ENCODE measurements around the gene MYO15A. TPM values are rescaled to one million over a fixed set of nuclear protein-coding genes. Genes with fewer than 3 reads are reported as not detected.

The MYO15A gene
- polyA plus RNA-seq, 1 donor = 3.9 TPM

DNA sequence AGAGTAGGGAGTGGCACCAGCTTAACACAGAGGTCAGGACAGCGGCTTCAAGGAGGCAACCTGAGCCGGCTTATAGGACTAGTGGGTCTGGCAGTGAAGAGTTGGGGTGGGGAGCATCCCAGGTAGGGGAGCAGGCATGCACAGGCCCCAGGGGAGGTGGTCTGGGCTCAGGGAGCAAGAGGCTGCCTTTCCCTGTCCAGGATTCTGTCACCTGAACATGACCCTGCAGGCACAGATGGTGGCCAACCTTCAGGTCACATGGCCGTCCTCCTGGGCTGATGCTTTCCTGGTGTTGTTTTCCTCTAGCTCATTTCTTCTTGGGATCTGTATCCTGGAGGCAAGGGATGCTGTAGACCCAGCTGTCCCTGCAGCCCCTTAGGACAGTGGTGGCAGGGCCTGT lies 3.5 kb upstream of the MYO15A start:
- DNase-seq = no peak

DNA sequence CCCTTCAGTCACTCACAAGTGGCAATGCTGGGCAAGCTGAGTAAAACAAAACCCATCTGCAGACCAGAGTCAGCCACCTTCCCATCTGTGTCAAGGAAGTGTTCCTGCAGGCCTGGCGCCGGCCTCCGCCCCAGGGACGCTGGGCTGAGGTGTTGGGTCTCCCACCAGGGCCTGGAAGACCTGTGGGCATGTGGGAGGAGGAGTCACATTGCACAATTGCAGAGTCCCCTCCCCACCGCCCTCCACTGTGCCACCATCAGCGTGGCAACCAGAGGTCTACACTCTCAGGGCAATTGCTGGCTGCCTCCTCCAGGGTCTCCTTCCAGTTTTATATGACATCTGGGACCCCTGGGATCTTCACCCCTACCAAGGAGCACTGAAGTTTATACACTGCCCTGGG lies 3.0 kb upstream of the MYO15A start:
- DNase-seq = no peak

DNA sequence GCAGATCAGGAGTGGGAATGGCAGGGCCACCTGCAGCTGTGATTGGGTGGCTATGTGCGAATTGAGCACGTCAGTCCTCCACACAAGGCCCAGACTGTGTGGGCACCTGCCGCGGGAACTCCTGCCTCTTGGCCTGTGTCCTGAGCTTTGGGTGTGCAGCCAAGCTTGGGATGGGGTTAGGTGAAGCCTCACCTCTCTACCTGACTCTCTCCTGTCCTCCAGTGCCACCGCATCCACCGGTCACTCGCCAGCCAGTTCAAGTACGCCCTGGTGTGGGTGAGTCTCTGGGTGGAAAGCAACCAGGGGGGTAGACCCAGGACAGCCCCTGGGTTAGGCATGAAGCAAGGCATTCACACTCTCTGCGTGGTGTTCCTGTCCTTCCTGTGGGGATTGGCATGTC lies 2.3 kb upstream of the MYO15A start:
- no peak for DNase-seq

DNA sequence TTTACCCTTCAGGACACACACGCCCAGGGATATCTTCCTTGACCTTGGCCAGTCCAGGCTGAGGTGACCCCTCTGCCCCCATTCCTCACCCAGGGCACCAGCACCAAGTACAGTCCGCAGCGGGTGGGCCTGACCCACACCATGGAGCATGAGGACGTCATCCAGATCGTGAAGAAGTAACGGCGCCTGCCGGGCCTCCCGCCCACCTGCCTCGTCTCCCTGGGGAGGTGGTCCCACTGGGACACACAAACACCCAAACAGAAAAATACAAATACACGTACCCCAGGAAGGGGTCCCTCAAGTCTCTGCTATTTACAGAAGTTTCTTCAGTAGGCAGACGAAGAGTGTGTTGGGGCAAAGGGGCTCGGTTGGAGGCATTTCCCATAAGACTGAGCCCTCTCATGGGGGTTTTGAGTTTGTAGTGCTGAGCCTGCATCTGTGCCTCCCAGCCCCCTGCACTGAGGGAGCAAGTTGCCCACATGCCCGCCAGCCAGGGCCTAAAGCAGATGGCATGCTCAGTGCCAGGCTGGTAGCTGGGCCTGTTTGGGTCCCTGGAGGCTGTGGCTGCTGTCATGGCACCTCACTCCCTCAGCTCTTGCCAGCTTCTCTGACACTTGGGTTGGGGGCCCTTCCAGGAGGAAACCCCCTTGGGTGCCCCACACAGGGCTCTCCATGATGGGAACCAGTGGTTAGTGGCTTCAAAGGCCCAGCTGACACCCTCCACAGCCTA lies 1.3 kb upstream of the MYO15A start:
- DNase-seq = no peak

DNA sequence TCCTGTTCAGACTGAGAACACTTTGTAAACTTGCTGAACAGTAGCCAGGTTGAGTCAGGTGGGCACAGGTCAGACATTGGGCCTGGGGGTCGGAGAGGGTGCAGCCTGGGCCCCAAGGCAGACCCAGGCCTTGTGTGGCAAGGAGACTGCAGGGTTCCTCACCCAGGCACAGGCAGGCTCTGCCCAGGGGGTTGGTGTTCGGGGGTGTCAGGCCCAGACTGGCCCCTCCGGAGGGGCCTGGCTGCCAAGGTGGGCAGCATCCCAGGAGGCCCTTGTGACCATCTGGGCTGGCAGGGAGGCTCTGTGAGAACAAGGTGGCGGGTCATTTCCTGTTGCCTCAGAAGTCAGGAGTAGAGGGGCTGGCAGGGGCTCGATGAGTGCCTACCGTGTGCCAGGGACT lies 585 bp upstream of the MYO15A start:
- no peak for DNase-seq

DNA sequence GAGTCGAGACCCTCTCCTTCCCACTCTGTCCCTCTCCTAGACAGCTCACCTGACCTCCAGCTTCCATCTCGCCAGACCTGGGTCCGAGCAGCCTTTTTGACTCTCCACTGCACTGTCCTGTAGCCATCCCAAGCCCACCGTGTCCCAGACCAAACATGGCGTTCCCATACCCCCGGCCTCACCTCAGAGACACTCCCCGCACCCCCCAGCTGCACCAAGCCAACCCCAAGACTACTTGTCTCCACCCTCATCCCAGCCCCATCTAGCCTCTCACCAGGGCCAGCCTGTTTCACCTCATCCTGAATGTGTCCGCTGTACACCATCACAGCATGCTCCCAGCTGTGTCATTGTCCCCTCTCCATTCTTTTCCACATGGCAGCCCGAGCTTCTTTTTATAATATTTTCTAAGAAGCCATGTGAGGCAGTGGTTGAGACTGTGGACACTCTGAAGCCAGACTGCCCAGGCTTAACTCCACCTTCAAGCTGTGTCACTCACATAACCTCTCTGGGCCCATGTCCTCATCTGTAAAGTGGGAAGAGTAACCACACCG lies 1.5 kb downstream of the MYO15A start:
- no peak for DNase-seq

DNA sequence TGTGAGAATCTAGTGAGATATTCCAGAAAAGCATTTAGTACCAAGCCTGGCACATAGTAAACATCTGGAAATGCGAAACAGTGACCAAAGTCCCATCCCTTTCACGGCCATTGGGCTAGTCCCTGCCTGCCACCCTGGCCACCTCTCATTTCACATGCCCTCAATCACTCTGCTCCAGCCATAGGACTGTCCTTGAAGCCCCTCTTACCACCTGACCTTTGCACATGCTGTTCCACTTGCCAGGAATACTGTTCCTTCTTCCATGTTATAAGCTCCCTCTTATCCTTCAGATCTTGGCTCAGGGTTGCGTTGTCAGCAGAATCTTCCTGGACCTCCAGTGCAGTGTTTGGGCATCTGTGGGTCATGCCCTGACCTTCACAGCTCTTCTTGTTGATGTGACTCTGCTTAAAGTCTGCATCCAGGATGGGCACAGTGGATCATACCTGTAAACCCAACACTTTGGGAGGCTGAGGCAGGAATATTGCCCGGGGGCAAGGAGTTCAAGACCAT lies 2.1 kb downstream of the MYO15A start:
- DNase-seq = no peak

DNA sequence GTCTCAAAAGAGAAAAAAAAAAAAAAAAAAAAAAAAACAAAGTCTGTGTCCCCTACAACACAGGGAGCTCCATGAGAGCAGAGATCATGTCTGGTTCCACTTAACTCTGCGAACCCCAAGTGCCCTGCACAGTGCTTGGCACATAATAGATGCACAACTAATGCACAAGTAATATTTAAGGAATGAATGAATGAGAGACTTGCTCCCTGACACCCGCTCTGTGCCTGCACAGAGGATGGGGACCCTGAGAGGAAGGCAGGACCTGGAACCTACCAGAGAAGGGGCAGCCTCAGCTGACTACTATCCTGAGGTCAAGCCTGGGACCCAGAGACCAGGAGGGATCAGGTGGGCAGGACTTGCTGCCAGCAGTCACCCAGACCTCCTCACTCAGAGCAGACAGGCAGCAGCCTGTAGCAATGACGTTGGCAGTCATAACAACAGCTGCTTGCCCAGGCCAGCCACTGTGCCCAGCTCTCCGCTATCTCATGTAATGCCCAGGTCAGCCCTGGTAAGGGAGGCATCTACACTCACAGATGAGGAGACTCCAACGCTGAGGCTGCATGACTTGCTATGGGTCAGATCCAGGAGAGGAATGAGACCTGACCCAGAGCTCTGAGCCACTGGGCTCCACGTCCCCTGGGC lies 2.9 kb downstream of the MYO15A start:
- DNase-seq = no peak

DNA sequence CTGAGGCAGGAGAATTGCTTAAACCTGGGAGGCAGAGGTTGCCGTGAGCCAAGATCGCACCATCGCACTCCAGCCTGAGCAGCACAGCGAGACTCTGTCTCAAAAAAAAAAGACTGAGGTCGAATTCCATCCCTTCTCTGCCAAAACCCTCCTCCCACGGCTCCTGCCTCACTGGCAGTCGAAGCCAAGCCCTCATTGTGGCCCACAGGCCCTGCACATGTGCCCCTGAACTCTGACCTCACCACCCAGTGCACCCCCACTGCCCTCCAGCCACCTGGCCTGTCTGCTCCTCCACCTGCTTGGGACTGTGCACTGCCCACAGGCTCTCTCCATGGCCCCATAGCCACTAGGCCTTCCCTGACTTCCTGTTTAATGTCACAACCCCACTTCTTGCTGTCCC lies 7.0 kb downstream of the MYO15A start:
- no peak for DNase-seq

DNA sequence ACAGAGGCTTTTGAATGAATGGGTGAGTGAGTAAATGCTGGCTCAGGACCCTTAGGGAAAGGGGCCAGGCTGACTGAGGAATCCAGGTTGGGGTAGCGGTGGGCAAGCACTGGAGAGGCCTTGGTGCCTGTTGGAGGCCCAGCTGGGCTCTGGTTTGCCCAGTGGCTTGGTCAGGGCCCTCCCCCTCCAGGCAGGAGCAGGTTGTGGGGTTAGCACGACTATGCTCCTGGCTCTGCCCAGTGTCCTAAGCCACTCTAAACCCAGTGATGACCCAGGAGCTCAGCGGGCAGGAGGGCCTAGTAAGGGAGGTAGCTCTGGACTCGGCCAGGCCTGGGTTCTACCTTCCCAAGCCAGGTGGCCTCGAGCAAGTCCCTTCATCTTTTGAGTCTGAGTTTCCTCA lies 7.5 kb downstream of the MYO15A start:
- no peak for DNase-seq

DNA sequence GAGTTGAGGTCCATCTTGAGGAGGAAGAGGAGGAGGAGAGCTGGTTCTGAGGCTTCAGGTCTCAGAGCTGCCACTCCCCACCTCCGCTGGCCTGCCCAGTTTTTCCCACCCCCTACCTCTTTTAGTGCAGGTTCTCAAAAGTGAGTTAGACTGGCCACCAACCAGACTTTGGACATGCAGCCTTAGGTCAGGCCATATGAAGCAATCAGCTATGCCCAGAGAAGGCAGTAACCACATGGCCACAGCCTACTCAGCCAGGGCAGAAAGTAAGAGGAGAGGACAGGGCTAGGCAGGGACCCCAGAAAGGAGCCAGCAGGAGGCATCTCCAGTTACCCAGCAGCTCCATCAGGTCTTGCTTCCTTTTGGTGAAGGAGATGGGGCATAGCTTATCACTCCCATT lies 9.0 kb downstream of the MYO15A start:
- no peak for DNase-seq

DNA sequence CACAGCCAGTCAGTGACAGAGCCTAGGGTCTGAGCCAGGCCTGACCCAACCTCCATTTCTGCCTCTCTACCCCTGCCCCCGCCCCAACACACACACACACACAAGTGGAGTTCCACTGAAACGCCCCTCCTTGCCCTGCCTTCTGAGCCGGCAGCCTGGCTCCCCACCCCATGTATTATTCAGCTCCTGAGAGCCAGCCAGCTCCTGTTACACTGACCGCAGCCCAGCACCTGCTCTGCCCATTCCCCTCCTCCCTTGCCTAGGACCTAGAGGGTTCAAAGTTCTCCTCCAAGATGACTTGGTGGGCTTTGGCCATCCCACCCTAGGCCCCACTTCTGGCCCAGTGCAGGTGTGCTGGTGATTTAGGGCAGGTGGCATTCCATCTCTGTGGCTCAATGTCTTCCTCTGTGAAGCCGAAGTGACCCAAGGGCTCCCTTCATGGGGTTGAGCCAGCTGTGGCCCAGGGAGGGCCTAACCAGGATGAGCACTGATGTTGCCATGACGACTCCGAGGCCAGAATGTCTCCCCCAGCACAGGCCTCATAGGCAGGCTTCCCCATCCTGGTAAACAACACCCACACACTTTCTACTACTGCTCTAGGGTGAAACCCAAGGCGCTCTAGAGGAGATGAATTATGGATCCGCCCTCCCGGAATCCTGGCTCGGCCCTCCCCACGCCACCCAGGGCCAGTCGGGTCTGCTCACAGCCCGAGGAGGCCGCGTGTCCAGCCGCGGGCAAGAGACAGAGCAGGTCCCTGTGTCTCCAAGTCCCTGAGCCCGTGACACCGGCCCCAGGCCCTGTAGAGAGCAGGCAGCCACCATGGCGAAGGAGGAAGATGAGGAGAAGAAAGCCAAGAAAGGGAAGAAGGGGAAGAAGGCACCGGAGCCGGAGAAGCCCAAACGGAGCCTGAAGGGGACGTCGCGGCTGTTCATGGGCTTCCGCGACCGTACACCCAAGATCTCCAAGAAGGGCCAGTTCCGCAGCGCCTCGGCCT lies 9.7 kb downstream of the MYO15A start:
- DNase-seq = peak; percentile 50

DNA sequence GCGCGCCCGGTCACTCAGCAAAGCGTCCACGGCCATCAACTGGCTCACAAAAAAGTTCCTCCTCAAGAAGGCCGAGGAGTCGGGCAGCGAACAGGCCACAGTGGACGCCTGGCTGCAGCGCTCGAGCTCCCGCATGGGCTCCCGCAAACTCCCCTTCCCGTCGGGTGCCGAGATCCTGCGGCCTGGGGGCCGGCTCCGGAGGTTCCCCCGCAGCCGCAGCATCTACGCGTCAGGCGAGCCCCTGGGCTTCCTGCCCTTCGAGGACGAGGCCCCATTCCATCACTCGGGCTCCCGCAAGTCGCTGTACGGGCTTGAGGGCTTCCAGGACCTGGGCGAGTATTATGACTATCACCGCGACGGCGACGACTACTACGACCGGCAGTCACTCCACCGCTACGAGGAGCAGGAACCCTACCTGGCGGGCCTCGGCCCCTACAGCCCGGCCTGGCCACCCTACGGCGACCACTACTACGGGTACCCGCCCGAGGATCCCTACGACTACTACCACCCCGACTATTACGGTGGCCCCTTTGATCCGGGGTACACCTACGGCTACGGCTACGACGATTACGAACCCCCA lies 10.7 kb downstream of the MYO15A start:
- no peak for DNase-seq

DNA sequence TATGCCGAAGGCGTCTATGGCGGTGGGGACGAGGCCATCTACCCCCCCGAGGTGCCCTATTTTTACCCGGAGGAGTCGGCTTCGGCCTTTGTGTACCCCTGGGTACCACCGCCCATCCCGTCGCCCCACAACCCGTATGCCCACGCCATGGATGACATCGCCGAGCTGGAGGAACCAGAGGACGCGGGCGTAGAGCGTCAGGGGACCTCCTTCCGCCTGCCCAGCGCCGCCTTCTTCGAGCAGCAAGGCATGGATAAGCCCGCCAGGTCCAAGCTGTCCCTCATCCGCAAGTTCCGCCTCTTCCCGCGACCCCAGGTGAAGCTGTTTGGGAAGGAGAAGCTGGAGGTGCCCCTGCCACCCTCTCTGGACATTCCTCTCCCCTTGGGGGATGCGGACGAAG lies 11.4 kb downstream of the MYO15A start:
- DNase-seq = no peak

DNA sequence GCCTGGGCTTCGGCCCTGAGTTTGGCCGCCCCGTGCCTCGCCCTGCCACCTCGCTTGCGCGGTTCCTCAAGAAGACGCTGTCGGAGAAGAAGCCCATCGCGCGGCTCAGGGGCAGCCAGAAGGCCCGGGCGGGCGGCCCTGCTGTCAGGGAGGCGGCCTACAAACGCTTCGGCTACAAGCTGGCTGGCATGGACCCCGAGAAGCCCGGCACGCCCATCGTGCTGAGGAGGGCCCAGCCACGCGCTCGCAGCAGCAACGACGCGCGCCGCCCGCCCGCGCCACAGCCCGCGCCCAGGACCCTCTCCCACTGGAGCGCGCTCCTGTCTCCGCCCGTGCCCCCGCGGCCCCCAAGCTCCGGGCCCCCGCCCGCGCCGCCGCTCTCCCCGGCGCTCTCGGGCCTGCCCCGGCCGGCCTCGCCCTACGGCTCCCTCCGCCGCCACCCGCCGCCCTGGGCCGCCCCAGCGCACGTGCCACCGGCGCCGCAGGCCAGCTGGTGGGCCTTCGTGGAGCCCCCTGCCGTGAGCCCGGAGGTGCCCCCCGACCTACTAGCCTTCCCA lies 12.0 kb downstream of the MYO15A start:
- no peak for DNase-seq

DNA sequence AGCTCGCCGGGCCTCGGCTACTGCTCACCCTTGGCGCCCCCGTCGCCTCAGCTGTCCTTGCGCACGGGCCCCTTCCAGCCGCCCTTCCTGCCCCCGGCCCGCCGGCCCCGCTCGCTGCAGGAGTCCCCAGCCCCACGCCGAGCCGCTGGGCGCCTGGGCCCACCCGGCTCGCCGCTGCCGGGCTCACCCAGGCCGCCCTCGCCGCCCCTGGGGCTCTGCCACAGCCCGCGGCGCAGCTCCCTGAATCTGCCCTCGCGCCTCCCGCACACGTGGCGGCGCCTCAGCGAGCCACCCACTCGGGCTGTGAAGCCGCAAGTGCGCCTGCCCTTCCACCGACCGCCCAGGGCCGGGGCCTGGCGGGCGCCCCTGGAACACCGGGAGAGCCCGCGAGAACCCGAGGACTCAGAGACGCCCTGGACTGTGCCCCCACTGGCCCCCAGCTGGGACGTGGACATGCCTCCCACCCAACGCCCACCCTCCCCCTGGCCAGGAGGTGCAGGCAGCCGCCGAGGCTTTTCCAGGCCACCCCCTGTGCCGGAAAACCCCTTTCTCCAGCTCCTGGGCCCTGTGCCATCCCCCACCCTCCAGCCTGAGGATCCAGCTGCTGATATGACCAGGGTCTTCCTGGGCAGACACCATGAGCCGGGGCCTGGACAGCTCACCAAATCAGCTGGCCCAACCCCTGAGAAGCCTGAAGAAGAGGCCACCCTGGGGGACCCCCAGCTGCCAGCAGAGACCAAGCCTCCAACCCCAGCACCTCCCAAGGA lies 12.8 kb downstream of the MYO15A start:
- DNase-seq = no peak

DNA sequence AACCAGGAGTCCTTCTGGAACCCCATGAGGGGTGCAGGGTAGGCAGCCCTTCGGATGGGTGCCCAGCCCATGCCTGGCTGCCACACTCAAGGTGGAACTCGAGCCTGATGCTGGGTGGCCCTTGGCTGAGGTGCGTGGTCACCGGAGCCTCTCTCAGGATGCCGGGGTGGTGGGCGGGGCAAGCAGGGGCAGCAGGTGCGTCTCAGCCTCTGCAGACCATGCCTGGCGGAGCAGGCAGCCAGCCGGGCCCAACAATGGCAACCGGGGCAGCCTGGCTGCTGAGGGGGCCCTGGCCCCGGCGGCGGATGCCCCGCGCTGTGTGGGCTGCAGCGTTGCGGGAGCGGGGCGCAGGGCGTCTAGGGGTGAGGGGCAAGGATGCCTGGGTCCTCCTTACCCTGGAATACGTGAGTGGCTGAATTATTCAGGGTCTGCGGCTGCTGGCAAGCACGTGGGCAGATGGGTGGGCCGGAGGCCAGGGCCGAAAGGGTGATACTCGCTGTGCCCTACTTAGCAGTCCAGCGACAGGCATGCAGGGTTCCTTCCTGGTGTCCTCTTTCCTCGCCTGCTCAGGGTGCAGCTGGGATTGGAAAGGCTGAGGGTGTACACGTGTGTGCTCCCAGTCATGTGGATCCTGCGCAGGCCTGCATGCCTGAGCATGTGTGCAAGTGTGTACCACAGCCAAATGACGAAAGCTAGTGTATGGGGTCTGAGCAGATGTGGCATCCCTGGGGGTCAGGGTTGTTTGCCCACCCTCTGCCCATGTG lies 14.6 kb downstream of the MYO15A start:
- no peak for DNase-seq

DNA sequence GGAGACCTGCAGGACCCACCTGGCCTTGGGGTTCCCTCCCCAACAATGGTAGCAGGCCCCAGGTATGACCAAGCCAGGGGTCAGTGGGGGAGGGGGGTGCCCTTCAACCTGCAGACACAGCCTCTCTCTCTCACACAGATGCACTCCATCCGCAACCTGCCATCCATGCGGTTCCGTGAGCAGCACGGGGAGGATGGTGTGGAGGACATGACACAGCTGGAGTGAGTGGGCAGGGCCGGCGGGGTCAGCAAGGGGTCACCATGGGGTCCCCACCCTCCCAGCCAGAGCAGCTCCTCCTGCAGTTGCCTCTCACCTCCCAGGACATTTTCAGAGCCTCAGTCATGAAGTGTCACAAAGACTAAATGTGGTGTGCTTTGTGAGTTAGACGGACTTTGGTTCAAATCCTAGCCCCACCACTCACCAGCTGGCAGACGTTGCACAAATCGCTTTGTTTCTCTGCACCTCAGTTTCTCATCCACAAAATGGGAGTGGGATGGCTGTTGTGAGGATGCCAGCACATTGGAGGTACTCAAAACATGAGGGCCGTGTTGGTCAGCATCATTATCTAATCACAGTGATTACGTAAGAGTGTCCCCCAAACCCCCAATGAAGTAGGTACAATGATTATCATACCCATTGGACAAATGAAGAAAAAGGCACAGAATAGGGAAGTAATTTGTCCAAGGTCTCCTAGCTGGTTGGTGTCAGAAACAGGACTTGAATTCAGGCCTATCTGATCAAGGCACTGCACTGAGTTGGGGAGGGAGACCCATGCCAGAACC lies 16.0 kb downstream of the MYO15A start:
- no peak for DNase-seq

DNA sequence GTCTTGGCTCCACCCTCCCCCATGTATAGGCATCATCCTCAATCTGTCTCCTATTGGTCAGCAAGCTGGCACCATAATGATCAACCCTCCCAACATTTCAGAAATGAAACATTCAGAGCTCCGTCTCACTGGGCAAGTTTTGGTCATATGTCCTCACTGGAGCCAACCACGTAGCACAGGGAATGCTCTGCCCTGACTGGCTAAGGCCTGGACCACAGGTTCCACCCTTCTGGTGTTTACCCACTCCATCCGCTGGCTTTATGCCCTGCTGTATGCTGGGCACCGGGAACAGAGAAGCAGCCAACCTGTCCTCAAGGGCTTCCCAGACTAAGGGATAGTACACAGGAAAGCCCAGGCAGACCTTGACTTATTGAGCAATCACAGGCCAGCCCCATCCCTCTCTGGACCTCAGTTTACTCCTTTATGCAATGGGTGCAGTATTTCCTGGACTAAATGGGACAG lies 20.5 kb downstream of the MYO15A start:
- no peak for DNase-seq

Data from left kidney (tissue), 2 donors.